Loucy (cell line): Measurements from ENCODE around the gene SPCS2.

Experiments used
- EZH2phosphoT487 ChIP-seq: fragments of 200-600 bp; IDR thresholded peaks from 2 replicates; pipeline ENCODE4 v1.6.1; 2018; ENCODE audit warnings: antibody characterized with exemption, mild to moderate bottlenecking, moderate library complexity, borderline replicate concordance
- TF ChIP-seq, protein P1 (sequence below): fragments of 200-600 bp; sonication (generic); conservative IDR thresholded peaks from 2 replicates; pipeline ENCODE4 v1.5.1; 2014; ENCODE audit warnings: mild to moderate bottlenecking, antibody characterized with exemption, low read length

DNA sequence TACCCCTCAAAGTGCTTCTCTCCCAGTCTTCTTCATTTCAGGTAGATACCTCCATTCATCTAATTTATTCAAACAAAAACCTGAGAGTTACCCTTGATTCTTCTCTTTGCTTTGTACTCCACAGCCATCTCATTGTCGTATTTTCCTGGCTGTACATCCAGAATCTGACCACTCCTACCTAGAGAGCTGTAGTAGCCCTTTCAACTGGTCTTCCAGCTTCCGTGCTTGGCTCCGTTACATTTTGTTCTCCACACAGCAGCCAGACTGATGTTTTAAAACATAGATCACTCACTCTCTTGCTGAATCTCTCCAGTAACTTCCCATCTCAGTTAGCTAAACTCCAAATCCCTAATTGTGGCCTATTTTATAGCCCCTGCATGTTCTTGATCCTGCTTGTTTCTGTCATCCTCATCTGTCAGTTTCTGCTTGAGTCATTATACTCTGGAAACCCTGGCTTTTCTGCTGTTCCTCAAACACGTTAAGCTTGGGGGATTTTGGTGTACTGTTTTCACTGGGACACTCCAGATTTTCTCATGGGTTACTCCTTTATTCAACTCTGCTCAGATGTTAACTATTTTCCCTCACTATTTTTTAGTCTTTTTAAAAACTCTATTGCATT lies 7.4 kb downstream of the SPCS2 start:
- TF ChIP-seq, protein P1, sequence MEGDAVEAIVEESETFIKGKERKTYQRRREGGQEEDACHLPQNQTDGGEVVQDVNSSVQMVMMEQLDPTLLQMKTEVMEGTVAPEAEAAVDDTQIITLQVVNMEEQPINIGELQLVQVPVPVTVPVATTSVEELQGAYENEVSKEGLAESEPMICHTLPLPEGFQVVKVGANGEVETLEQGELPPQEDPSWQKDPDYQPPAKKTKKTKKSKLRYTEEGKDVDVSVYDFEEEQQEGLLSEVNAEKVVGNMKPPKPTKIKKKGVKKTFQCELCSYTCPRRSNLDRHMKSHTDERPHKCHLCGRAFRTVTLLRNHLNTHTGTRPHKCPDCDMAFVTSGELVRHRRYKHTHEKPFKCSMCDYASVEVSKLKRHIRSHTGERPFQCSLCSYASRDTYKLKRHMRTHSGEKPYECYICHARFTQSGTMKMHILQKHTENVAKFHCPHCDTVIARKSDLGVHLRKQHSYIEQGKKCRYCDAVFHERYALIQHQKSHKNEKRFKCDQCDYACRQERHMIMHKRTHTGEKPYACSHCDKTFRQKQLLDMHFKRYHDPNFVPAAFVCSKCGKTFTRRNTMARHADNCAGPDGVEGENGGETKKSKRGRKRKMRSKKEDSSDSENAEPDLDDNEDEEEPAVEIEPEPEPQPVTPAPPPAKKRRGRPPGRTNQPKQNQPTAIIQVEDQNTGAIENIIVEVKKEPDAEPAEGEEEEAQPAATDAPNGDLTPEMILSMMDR = no peak
- no peak for TF ChIP-seq EZH2phosphoT487
